AG04450 (cell line): ENCODE measurements around the gene TGFB3. TPM values are rescaled to one million over a fixed set of nuclear protein-coding genes. Genes with fewer than 3 reads are reported as not detected.

ENCODE experiments used
- CTCF ChIA-PET: fragments of 300-600, 350-600 bp; formaldehyde crosslinking; extraction: SDS; loops from one replicate; lab custom pipeline; 2022; ENCODE audit warnings: antibody characterized with exemption, inconsistent platforms; lab: Charles Lee
- POLR2A ChIA-PET: fragments of 350-600 bp; formaldehyde crosslinking; extraction: SDS; loops from one replicate; lab custom pipeline; 2021; ENCODE audit warnings: antibody characterized with exemption, inconsistent platforms; lab: Yijun Ruan, JAX
- DNase-seq: peaks from one replicate; pipeline ENCODE4 v3.0.0-alpha.2; 2011; ENCODE audit warnings: low read depth, low spot score
- H3K27ac ChIP-seq: one replicate; pipeline ENCODE4 v1.5.1; 2012; ENCODE audit warnings: low read depth, low read length, control low read depth
- H3K27me3 ChIP-seq: one replicate; pipeline ENCODE4 v1.6.0; 2012; ENCODE audit warnings: low read length; ENCODE audit not compliant: control insufficient read depth, insufficient read depth
- H3K4me3 ChIP-seq: 2 replicates; pipeline ENCODE4 v1.5.1; 2011; ENCODE audit warnings: mild to moderate bottlenecking, low read depth, low read length, control low read depth
- H3K9me3 ChIP-seq: 2 replicates; pipeline ENCODE4 v1.5.1; 2012; ENCODE audit warnings: low read length; ENCODE audit not compliant: control insufficient read depth, insufficient read depth
- CTCF ChIP-seq: IDR thresholded peaks from 2 replicates; pipeline ENCODE4 v1.5.1; 2011; ENCODE audit warnings: low read depth, low read length, control low read depth, inconsistent platforms
- polyA minus RNA-seq: library from RNA; depleted of rRNA, polyadenylated mRNA; stranded (reverse); fragments of >200 nt; gene quantifications from 2 replicates; pipeline ENCODE4 v1.2.3, GENCODE V29; 2011; rRNA and poly(A)+ RNA removed
- polyA plus RNA-seq: library from polyadenylated mRNA; depleted of rRNA; stranded (reverse); fragments of >200 nt; gene quantifications from 2 replicates; pipeline ENCODE4 v1.2.3, GENCODE V29; 2011; rRNA removed

The TGFB3 gene
- 3.3 and 3.6 TPM in 2 replicates for polyA plus RNA-seq
- polyA minus RNA-seq = 4.9 and 5.7 TPM in 2 replicates

- ChIA-PET CTCF (interaction anchor here (0.6 to 21.2 kb wide), 19 partner anchors 8 to 407 kb away, joined by 3 to 484 read pairs (median 7); partner anchors contain the start of gene FLVCR2), POLR2A (interaction anchor here (0.9 to 2.1 kb wide), 6 partner anchors 75 to 273 kb away, joined by 3 to 16 read pairs (median 9); no protein-coding TSS in a partner anchor)
- H3K27me3 ChIP-seq = peaks cover 3% of the 10 kb centered on the region
- no peak for TF ChIP-seq CTCF
- peak within 1 kb of the TSS; percentile 66 for H3K4me3 ChIP-seq
- peak within 1 kb of the TSS; percentile 74 for H3K27ac ChIP-seq
- no peaks in the 10 kb centered on the region for H3K9me3 ChIP-seq
- peak; percentile 85 for DNase-seq
Measured at GRCh38 chr14:75981426-75982265, at the start of gene TGFB3. TSS of gene TGFB3 (minus strand) at chr14:75981995. CDS start at chr14:75980893, 1,102 bp downstream.

GRCh38 chr14:76024211-76024907 lies 42.6 kb upstream of the TGFB3 start:
- no peaks in the 10 kb centered on the region; the same call in 1 of the 2 replicates for H3K9me3 ChIP-seq
- H3K27ac ChIP-seq = no peak overlapping the region
- POLR2A ChIA-PET = no interaction called here
- no peak overlapping the region for H3K4me3 ChIP-seq
- H3K27me3 ChIP-seq = no peaks in the 10 kb centered on the region
- DNase-seq = no peak
- CTCF ChIA-PET = no interaction called here
- no peak for TF ChIP-seq CTCF

DNA sequence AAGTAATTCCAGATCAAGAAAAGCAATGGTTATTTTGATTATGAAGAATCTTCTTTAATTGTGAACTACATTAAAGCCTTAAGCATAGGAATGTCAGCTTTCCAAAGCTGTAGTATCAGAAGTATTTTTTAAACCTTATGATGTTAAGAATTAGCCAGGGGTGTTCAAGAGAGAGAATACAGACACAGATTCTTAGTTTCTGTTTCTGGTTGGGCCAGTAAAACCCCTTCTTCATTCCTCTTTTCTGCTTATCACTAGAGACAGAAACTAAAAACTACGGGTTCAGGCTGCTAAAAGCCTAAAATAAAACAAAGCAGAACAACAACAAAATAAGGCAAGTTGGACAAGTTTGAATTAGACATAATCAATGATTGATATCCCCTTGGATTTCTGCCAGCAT lies 42.0 kb upstream of the TGFB3 start:
- DNase-seq = no peak
- Histone ChIP-seq H3K4me3 (no peak overlapping the region), H3K9me3 (no peaks in the 10 kb centered on the region; the same call in 1 of the 2 replicates), H3K27ac (no peak overlapping the region), H3K27me3 (no peaks in the 10 kb centered on the region)
- TF ChIP-seq CTCF = no peak
- POLR2A ChIA-PET = no interaction called here
- CTCF ChIA-PET = interaction anchor here (1.4 kb wide), 1 partner anchor 27 kb away, joined by 6 read pairs; no protein-coding TSS in a partner anchor

- CTCF ChIA-PET = interaction anchor here (1.4 kb wide), 1 partner anchor 28 kb away, joined by 6 read pairs; no protein-coding TSS in a partner anchor
- no peak for DNase-seq
- no peak for TF ChIP-seq CTCF
- Histone ChIP-seq H3K4me3 (no peak overlapping the region), H3K27ac (no peak overlapping the region), H3K27me3 (no peaks in the 10 kb centered on the region), H3K9me3 (no peaks in the 10 kb centered on the region; the same call in 1 of the 2 replicates)
- POLR2A ChIA-PET = no interaction called here
Measured at GRCh38 chr14:76022991-76023390, 41.2 kb upstream of the TGFB3 start.
